ENCODE data around the gene UGT2B7.

GRCh38 chr4:69092190-69092589, 4.1 kb upstream of the UGT2B7 start:
- TF ChIP-seq CTCF (IDR thresholded peaks at IDR 0.05) (no peak), POLR2A (IDR thresholded peaks at IDR 0.05) (no peak), EP300 (IDR thresholded peaks at IDR 0.05) (no peak)

All from tibial nerve (tissue), 4 donors.